Measurements from ENCODE around the gene AMZ2.
A peak's percentile ranks its signal among the peaks of the same experiment; 100 is the strongest.
"Not testable (repeated sequence)": the region's sequence is repeated elsewhere in the genome, so short reads cannot be mapped to it uniquely, and the experiment has no call there.

Gene AMZ2

GRCh38 chr17:68228817-68229570, 18.8 kb upstream of the AMZ2 start:
- H3K4me3 ChIP-seq (ENCODE audit: low read depth, low read length): no peak overlapping the region
- CTCF ChIA-PET: interaction anchor here (0.8 kb wide), 1 partner anchor 170 kb away, joined by 3 read pairs; no protein-coding TSS in a partner anchor
- DNase-seq (ENCODE audit: low read depth, low spot score): no peak
- no peak for TF ChIP-seq CTCF (IDR thresholded peaks at IDR 0.05; ENCODE audit: insufficient read depth, low read length, missing control alignments)
- POLR2A ChIA-PET: no interaction called here

GRCh38 chr17:68229619-68230018, 18.2 kb upstream of the AMZ2 start:
- no peak for TF ChIP-seq CTCF (IDR thresholded peaks at IDR 0.05; ENCODE audit: insufficient read depth, low read length, missing control alignments)
- no peak for DNase-seq (ENCODE audit: low read depth, low spot score)
- H3K4me3 ChIP-seq (ENCODE audit: low read depth, low read length): no peak overlapping the region
- ChIA-PET POLR2A (no interaction called here), CTCF (no interaction called here)

GRCh38 chr17:68231131-68231530, 16.7 kb upstream of the AMZ2 start:
- DNase-seq (ENCODE audit: low read depth, low spot score); POLR2A ChIA-PET; H3K4me3 ChIP-seq (ENCODE audit: low read depth, low read length): not testable (repeated sequence)
- CTCF ChIA-PET: interaction anchor here (0.7 kb wide), 1 partner anchor 168 kb away, joined by 3 read pairs; no protein-coding TSS in a partner anchor

- DNase-seq (ENCODE audit: low read depth, low spot score): no peak
- CTCF ChIA-PET: no interaction called here
- POLR2A ChIA-PET: no interaction called here
- TF ChIP-seq CTCF (IDR thresholded peaks at IDR 0.05; ENCODE audit: insufficient read depth, low read length, missing control alignments): no peak
- H3K4me3 ChIP-seq (ENCODE audit: low read depth, low read length): no peak overlapping the region
Measured at GRCh38 chr17:68231541-68231940, 16.3 kb upstream of the AMZ2 start.

- H3K4me3 ChIP-seq (ENCODE audit: low read depth, low read length); DNase-seq (ENCODE audit: low read depth, low spot score); POLR2A ChIA-PET: not testable (repeated sequence)
- CTCF ChIA-PET: interaction anchor here (1.2 to 1.7 kb wide), 2 partner anchors 32 to 61 kb away, joined by 4 read pairs; no protein-coding TSS in a partner anchor
Measured at GRCh38 chr17:68232741-68233140, 15.1 kb upstream of the AMZ2 start.

GRCh38 chr17:68234726-68235335, 13.0 kb upstream of the AMZ2 start:
- POLR2A ChIA-PET; H3K4me3 ChIP-seq (ENCODE audit: low read depth, low read length): not testable (repeated sequence)
- CTCF ChIA-PET: interaction anchor here (0.6 to 1.7 kb wide), 3 partner anchors 63 to 1001 kb away, joined by 3 to 4 read pairs (median 4); no protein-coding TSS in a partner anchor
- DNase-seq (ENCODE audit: low read depth, low spot score): peak; percentile 41

GRCh38 chr17:68235336-68235791, 12.5 kb upstream of the AMZ2 start:
- DNase-seq (ENCODE audit: low read depth, low spot score); POLR2A ChIA-PET; H3K4me3 ChIP-seq (ENCODE audit: low read depth, low read length): not testable (repeated sequence)
- CTCF ChIA-PET: interaction anchor here (0.6 kb wide), 1 partner anchor 1001 kb away, joined by 3 read pairs; no protein-coding TSS in a partner anchor

- H3K4me3 ChIP-seq (ENCODE audit: low read depth, low read length); POLR2A ChIA-PET; DNase-seq (ENCODE audit: low read depth, low spot score): not testable (repeated sequence)
- CTCF ChIA-PET: interaction anchor here (0.6 kb wide), 1 partner anchor 532 kb away, joined by 3 read pairs; no protein-coding TSS in a partner anchor
Measured at GRCh38 chr17:68237369-68238163, 10.3 kb upstream of the AMZ2 start.

Measured in AG04449 (cell line).